Endothelial cell of umbilical vein (primary cell): Measurements from ENCODE around the gene MSI1. TPM values are rescaled to one million over a fixed set of nuclear protein-coding genes. Genes with fewer than 3 reads are reported as not detected.

Experiments
- BruUV-seq: library from RNA; stranded (reverse); fragments of 400-500 nt; replicated peaks from 2 replicates; lab custom pipeline; 2021; lab: Mats Ljungman, UMichigan
- CTCF ChIA-PET: fragments of 300-600, 350-600 bp; sonication (Branson Sonifier 250); formaldehyde crosslinking; loops from one replicate; lab custom pipeline; 2021; ENCODE audit warnings: antibody characterized with exemption, inconsistent platforms; lab: Charles Lee
- POLR2A ChIA-PET: fragments of 300-600, 350-600 bp; sonication (Branson Sonifier 250); formaldehyde crosslinking; loops from one replicate; lab custom pipeline; 2021; ENCODE audit warnings: antibody characterized with exemption, inconsistent platforms; lab: Charles Lee
- DNase-seq: peaks from one replicate; pipeline ENCODE4 v3.0.0-alpha.2; 2011; ENCODE audit warnings: low read depth, low spot score
- FAIRE-seq: peaks from 2 replicates; lab custom pipeline; 2011; peaks lifted over from hg19 to GRCh38; lab: Jason Lieb, UNC
- H2AFZ ChIP-seq: 2 replicates; pipeline ENCODE4 v1.6.0; 2012; ENCODE audit warnings: low read depth, low read length, control low read depth, inconsistent platforms
- H3K27ac ChIP-seq: 2 replicates; pipeline ENCODE4 v1.5.1; 2011; ENCODE audit warnings: low read depth, mild to moderate bottlenecking, control low read depth, low read length, moderate library complexity; ENCODE audit not compliant: insufficient read depth
- H3K27me3 ChIP-seq, 2 experiments: 2 replicates each; pipeline versions ENCODE4 v1.6.0 to v1.6.1; 2011; ENCODE audit warnings: low read length in 2 of 2, mixed read lengths in 1 of 2; ENCODE audit not compliant: control insufficient read depth in 2 of 2, insufficient read depth in 2 of 2
- H3K36me3 ChIP-seq, 2 experiments: 2 replicates in 1 of 2; 3 replicates in 1 of 2; pipeline ENCODE4 v1.5.1; 2011; ENCODE audit warnings: low read length in 2 of 2, mild to moderate bottlenecking in 1 of 2, moderate library complexity in 1 of 2; ENCODE audit not compliant: control insufficient read depth in 2 of 2, insufficient read depth in 2 of 2; ENCODE audit errors: extremely low read depth in 1 of 2
- H3K4me1 ChIP-seq: 3 replicates; pipeline ENCODE4 v1.5.1; 2011; ENCODE audit warnings: mild to moderate bottlenecking, low read length; ENCODE audit not compliant: control insufficient read depth, insufficient read depth; ENCODE audit errors: extremely low read depth
- H3K4me2 ChIP-seq: 2 replicates; pipeline ENCODE4 v1.6.1; 2011; ENCODE audit warnings: low read length, control low read depth, mixed read lengths; ENCODE audit not compliant: insufficient read depth
- H3K4me3 ChIP-seq, 3 experiments: fragments of 200-600 bp in 1 of 3; sonication (generic), shearing (Covaris generic) in 1 of 3; replicated peaks in 1 of 3; 2 replicates each; pipeline ENCODE4 v1.5.1; 2011 to 2016; ENCODE audit warnings: control low read depth in 3 of 3, low read length in 3 of 3, mild to moderate bottlenecking in 2 of 3, inconsistent platforms in 1 of 3, low read depth in 1 of 3, moderate library complexity in 1 of 3; ENCODE audit not compliant: insufficient read depth in 1 of 3
- H3K79me2 ChIP-seq: 2 replicates; pipeline ENCODE4 v1.6.0; 2012; ENCODE audit warnings: low read length, inconsistent platforms; ENCODE audit not compliant: control insufficient read depth, insufficient read depth
- H3K9ac ChIP-seq: replicated peaks from 2 replicates; pipeline ENCODE3; 2011; ENCODE audit warnings: low read length, control low read depth; ENCODE audit not compliant: insufficient read depth; ENCODE audit errors: extremely low read depth
- H3K9me1 ChIP-seq: replicated peaks from 3 replicates; pipeline ENCODE4 v1.6.0; 2011; ENCODE audit warnings: mild to moderate bottlenecking, low read length; ENCODE audit not compliant: control insufficient read depth, insufficient read depth; ENCODE audit errors: extremely low read depth
- H3K9me3 ChIP-seq: replicated peaks from 2 replicates; pipeline ENCODE4 v1.5.1; 2012; ENCODE audit warnings: low read length, inconsistent platforms; ENCODE audit not compliant: control insufficient read depth, insufficient read depth
- H4K20me1 ChIP-seq: replicated peaks from 2 replicates; pipeline ENCODE3; 2011; ENCODE audit warnings: mild to moderate bottlenecking, low read length; ENCODE audit not compliant: control insufficient read depth, insufficient read depth; ENCODE audit errors: extremely low read depth
- EZH2 ChIP-seq: IDR thresholded peaks from 2 replicates; pipeline ENCODE4 v1.6.1; 2012; ENCODE audit warnings: borderline replicate concordance, low read depth, mild to moderate bottlenecking, moderate library complexity, low read length, inconsistent platforms; ENCODE audit not compliant: severe bottlenecking
- JUN ChIP-seq: IDR thresholded peaks from 2 replicates; pipeline ENCODE4 v1.6.1; 2011; ENCODE audit warnings: borderline replicate concordance, low read depth; ENCODE audit not compliant: insufficient read length, insufficient read depth
- MYC ChIP-seq: IDR thresholded peaks from one replicate; pipeline ENCODE4 v1.6.1; 2011; ENCODE audit warnings: mild to moderate bottlenecking, low read depth, low read length
- POLR2A ChIP-seq: IDR thresholded peaks from 2 replicates; pipeline ENCODE4 v1.6.1; 2012; ENCODE audit warnings: low read depth, mild to moderate bottlenecking, control low read depth, low read length
- POLR2AphosphoS5 ChIP-seq: IDR thresholded peaks from 2 replicates; pipeline ENCODE4 v1.6.1; 2012; ENCODE audit warnings: low read depth, mild to moderate bottlenecking, control low read depth, low read length, moderate library complexity; ENCODE audit not compliant: insufficient read depth
- dilution Hi-C: fragments of 300-500 bp; cut with MboI; formaldehyde crosslinking; loops from one replicate; pipeline ENCODE4 v1.15.0; 2019; ENCODE audit warnings: low sequenced_read_pairs; ENCODE audit not compliant: extremely low pct_ligation_motif_present
- intact Hi-C: fragments of 100-400 bp; cut with micrococcal nuclease; formaldehyde crosslinking; loops from one replicate; pipeline ENCODE4 v1.10.0; 2022
- polyA plus RNA-seq, 4 experiments: library from polyadenylated mRNA; depleted of rRNA in 3 of 4; stranded (reverse) in 3 of 4; unstranded in 1 of 4; fragments of >200 nt; gene quantifications; 2 replicates each; pipeline versions ENCODE4 v1.2.1 to v1.2.3, GENCODE V29; 2011 to 2012; ENCODE audit warnings: missing spikeins in 1 of 4
- total RNA-seq: library from RNA; stranded (reverse); gene quantifications from 2 replicates; pipeline ENCODE4 v1.2.3, GENCODE V29; 2021
- TF ChIP-seq, protein P1 (sequence below): IDR thresholded peaks from 2 replicates; pipeline ENCODE4 v1.6.1; 2011; ENCODE audit not compliant: insufficient read depth, insufficient read length
- TF ChIP-seq, protein P2 (sequence below), 2 donors: IDR thresholded peaks; 1 replicate in 1 of 2; 2 replicates in 1 of 2; pipeline ENCODE4 v1.5.1; 2011; ENCODE audit warnings: low read length in 2 of 2, mild to moderate bottlenecking in 2 of 2, moderate library complexity in 2 of 2, control low read depth in 1 of 2, inconsistent platforms in 1 of 2, low read depth in 1 of 2; ENCODE audit not compliant: insufficient read depth in 1 of 2; ENCODE audit errors: extremely low read depth in 1 of 2

MSI1 gene
- total and polyA plus RNA-seq, 2 donors (not counting 3 experiments of a cell fraction or from before 2014, with no cell fraction given) = 0.01 TPM; not detected in 1

DNA sequence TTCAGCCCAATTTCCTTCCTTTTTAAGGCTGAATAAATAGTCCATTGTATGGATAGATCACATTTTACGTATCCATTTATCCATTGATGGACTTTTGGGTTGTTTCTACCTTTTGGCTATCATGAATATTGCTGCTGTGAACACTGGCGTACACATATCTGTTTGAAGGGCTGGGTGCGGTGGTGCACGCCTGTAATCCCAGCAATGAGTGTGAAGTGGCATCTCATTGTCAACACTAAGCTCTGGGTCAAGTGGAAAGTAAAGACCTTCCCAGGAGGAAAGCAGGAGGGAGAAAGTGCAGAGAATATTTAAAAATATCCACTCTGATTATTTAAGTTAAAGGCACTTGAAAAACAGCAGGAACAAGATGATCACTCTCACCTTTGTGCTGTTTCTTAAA is 29.7 kb downstream of the MSI1 start:
- ChIA-PET CTCF (interaction anchor here (1.3 kb wide), 1 partner anchor 37 kb away, joined by 3 read pairs; the partner anchor contains the start of gene SIRT4), POLR2A (no interaction called here)
- no TSS peak for BruUV-seq
- FAIRE-seq (no peak), DNase-seq (no peak)
- intact Hi-C loops = no loop called here
- no peaks in the 10 kb centered on the region for H3K4me1 ChIP-seq
- H3K9ac ChIP-seq = no peak overlapping the region
- H3K27me3 ChIP-seq = no peaks in the 10 kb centered on the region
- no peaks in the 10 kb centered on the region for H3K9me1 ChIP-seq
- no peak overlapping the region for H3K4me2 ChIP-seq
- no peaks in the 10 kb centered on the region for H3K9me3 ChIP-seq
- no peak overlapping the region for H2AFZ ChIP-seq
- H3K79me2 ChIP-seq = no peaks in the 10 kb centered on the region
- no peak overlapping the region for H3K27ac ChIP-seq
- H3K36me3 ChIP-seq = no peaks in the 10 kb centered on the region
- no peaks in the 10 kb centered on the region for H4K20me1 ChIP-seq
- no peak overlapping the region for H3K4me3 ChIP-seq
- TF ChIP-seq POLR2A = no peak
- TF ChIP-seq POLR2AphosphoS5 = no peak
- TF ChIP-seq, protein P1, sequence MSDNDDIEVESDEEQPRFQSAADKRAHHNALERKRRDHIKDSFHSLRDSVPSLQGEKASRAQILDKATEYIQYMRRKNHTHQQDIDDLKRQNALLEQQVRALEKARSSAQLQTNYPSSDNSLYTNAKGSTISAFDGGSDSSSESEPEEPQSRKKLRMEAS = no peak
- TF ChIP-seq MYC = no peak
- TF ChIP-seq JUN = no peak
- TF ChIP-seq, protein P2, sequence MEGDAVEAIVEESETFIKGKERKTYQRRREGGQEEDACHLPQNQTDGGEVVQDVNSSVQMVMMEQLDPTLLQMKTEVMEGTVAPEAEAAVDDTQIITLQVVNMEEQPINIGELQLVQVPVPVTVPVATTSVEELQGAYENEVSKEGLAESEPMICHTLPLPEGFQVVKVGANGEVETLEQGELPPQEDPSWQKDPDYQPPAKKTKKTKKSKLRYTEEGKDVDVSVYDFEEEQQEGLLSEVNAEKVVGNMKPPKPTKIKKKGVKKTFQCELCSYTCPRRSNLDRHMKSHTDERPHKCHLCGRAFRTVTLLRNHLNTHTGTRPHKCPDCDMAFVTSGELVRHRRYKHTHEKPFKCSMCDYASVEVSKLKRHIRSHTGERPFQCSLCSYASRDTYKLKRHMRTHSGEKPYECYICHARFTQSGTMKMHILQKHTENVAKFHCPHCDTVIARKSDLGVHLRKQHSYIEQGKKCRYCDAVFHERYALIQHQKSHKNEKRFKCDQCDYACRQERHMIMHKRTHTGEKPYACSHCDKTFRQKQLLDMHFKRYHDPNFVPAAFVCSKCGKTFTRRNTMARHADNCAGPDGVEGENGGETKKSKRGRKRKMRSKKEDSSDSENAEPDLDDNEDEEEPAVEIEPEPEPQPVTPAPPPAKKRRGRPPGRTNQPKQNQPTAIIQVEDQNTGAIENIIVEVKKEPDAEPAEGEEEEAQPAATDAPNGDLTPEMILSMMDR (IDR thresholded peaks at IDR 0.05; ENCODE audit: extremely low read depth in 1 of 2, insufficient read depth in 1 of 2, low read depth in 1 of 2, low read length in 2 of 2) = no peak
- no peak for TF ChIP-seq EZH2
- dilution Hi-C loops = no loop called here
